ENCODE data around the gene MYO1F. TPM values are rescaled to one million over a fixed set of nuclear protein-coding genes. Genes with fewer than 3 reads are reported as not detected.

The MYO1F gene
- total RNA-seq, 2 donors from 2014 or later = 4.7 to 9.1 TPM

DNA sequence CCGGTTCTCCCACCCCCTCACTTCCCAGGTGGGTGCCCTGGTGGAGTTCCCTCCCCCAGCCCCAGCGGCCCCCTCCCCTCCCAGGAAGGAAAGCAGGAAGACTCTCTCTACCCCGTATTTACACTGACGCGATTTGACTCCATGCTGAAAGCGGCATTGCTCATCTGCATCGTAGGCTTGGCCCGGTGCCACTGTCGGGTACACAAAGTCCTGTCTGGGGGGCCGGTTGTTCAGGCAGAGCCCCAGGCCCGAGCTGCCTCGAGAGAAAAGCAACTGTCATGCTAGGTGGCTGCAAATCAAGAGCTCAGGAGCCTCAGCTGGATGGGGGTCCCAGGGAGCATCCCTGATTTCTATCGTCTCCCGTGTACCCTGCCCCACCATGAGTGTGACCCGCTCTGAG lies 18.4 kb upstream of the MYO1F start:
- intact Hi-C loops (cut with DNase I) = no loop called here
- no peak overlapping the region for H3K27ac ChIP-seq
- H3K27me3 ChIP-seq = no peaks in the 10 kb centered on the region
- DNase-seq = no peak
- no peaks in the 10 kb centered on the region for H3K4me1 ChIP-seq
- TF ChIP-seq, protein P1, sequence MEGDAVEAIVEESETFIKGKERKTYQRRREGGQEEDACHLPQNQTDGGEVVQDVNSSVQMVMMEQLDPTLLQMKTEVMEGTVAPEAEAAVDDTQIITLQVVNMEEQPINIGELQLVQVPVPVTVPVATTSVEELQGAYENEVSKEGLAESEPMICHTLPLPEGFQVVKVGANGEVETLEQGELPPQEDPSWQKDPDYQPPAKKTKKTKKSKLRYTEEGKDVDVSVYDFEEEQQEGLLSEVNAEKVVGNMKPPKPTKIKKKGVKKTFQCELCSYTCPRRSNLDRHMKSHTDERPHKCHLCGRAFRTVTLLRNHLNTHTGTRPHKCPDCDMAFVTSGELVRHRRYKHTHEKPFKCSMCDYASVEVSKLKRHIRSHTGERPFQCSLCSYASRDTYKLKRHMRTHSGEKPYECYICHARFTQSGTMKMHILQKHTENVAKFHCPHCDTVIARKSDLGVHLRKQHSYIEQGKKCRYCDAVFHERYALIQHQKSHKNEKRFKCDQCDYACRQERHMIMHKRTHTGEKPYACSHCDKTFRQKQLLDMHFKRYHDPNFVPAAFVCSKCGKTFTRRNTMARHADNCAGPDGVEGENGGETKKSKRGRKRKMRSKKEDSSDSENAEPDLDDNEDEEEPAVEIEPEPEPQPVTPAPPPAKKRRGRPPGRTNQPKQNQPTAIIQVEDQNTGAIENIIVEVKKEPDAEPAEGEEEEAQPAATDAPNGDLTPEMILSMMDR (IDR thresholded peaks at IDR 0.05) = no peak
- H3K9ac ChIP-seq (ENCODE audit: low read depth in 2 of 2, low read length in 2 of 2) = no peak overlapping the region
- no peaks in the 10 kb centered on the region for H3K36me3 ChIP-seq
- no peaks in the 10 kb centered on the region for H3K9me3 ChIP-seq
- no peak overlapping the region for H3K4me3 ChIP-seq

DNA sequence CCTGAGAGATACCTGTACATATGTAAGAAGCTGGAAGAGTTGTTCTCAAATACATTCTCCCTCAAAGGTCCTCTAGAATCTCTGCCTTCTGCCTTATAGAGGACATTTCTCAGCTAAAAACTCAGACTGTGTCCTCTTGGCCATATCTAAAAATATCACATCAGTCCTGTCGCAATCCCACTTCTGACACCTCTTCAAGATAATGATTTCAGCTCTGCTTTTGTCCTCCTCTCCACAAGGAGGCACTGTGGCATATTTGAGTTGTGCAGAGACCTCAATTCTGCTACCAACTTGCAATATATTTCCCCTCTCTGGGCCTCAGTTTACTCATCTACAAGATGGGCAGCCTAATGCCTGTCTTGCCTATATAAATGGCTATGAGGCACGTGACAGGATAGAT lies 16.7 kb upstream of the MYO1F start:
- H3K36me3 ChIP-seq = no peaks in the 10 kb centered on the region
- intact Hi-C loops (cut with DNase I) = no loop called here
- TF ChIP-seq, protein P1 (IDR thresholded peaks at IDR 0.05) = no peak

DNA sequence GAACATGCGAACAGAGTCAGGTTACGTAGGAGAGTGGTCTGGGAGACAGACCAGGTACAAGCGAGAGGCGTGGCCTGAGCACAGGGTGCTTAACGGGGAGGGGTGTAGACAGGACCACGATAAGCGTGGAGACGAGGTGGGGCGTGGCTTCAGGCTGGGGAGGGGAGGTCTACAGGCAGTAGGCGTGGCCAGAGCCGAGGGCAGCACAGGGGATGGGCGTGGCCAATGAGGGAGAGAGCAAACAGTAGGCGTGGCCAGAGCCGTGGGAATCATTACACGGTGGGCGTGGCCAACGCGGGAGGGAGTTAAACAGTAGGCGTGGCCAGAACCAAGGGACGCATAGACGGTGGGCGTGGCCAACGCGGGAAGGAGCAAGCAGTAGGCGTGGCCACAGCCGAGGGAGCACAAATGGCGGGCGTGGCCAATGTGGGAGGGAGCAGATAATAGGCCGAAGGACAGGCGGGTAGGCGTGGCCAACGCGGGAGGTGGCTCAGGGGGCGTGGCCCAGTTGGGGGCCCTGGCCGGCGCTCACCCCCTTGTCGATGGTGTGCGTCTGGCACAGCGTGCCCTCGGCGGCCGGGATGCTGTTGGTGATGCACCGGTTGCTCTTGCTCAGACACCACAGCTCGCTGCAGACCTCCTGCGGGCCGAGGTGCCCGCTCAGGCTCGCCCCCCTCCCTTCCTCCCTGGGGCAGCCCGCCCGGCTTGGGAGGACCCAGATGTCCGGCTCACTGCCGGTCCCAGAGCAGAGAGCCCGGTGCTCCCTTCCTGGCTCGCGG lies 15.2 kb upstream of the MYO1F start:
- Histone ChIP-seq H3K9ac (ENCODE audit: low read depth in 2 of 2, low read length in 2 of 2) (peak overlapping the region in 1 of 2 donors; percentile 35), H3K4me3 (peak overlapping the region; percentile 12), H3K27ac (no peak overlapping the region), H3K4me1 (no peaks in the 10 kb centered on the region), H3K9me3 (no peaks in the 10 kb centered on the region), H3K27me3 (no peaks in the 10 kb centered on the region), H3K36me3 (no peaks in the 10 kb centered on the region)
- TF ChIP-seq, protein P1 (IDR thresholded peaks at IDR 0.05) = no peak
- intact Hi-C loops (cut with DNase I) = no loop called here
- peak; percentile 88 for DNase-seq

More for the DNA sequence above, 16.7 kb upstream of the MYO1F start:
- H3K9me3 ChIP-seq = no peaks in the 10 kb centered on the region
- H3K4me3 ChIP-seq = no peak overlapping the region
- DNase-seq = no peak
- no peaks in the 10 kb centered on the region for H3K27me3 ChIP-seq
- H3K27ac ChIP-seq = no peak overlapping the region
- no peak overlapping the region for H3K9ac ChIP-seq (ENCODE audit: low read depth in 2 of 2, low read length in 2 of 2)
- no peaks in the 10 kb centered on the region for H3K4me1 ChIP-seq

- no peaks in the 10 kb centered on the region for H3K4me1 ChIP-seq
- H3K9ac ChIP-seq (ENCODE audit: low read depth in 2 of 2, low read length in 2 of 2) = no peak overlapping the region
- DNase-seq = no peak
- no peak overlapping the region for H3K27ac ChIP-seq
- H3K27me3 ChIP-seq = no peaks in the 10 kb centered on the region
- no peaks in the 10 kb centered on the region for H3K9me3 ChIP-seq
- no peak overlapping the region for H3K4me3 ChIP-seq
- TF ChIP-seq, protein P1 (IDR thresholded peaks at IDR 0.05) = no peak
- H3K36me3 ChIP-seq = no peaks in the 10 kb centered on the region
- intact Hi-C loops (cut with DNase I) = loop anchor here (5.0 to 10.0 kb wide), 2 partner anchors 56 to 237 kb away; no protein-coding TSS in a partner anchor
Observed at GRCh38 chr19:8589177-8589714, 12.0 kb upstream of the MYO1F start.

GRCh38 chr19:8585894-8586750 lies 8.9 kb upstream of the MYO1F start:
- H3K9ac ChIP-seq (ENCODE audit: low read depth in 2 of 2, low read length in 2 of 2) = no peak overlapping the region

More at GRCh38 chr19:8585894-8586750, 8.9 kb upstream of the MYO1F start:
- Histone ChIP-seq H3K4me1 (no peaks in the 10 kb centered on the region), H3K27ac (no peak overlapping the region), H3K27me3 (no peaks in the 10 kb centered on the region), H3K9me3 (no peaks in the 10 kb centered on the region), H3K4me3 (no peak overlapping the region), H3K36me3 (no peaks in the 10 kb centered on the region)
- peak; percentile 66 for DNase-seq
- TF ChIP-seq, protein P1 (IDR thresholded peaks at IDR 0.05) = peak; percentile 70
- intact Hi-C loops (cut with DNase I) = loop anchor here (5.0 to 10.0 kb wide), 2 partner anchors 59 to 234 kb away; no protein-coding TSS in a partner anchor
